ENCODE results near the gene FBP1.

FBP1 gene

DNA sequence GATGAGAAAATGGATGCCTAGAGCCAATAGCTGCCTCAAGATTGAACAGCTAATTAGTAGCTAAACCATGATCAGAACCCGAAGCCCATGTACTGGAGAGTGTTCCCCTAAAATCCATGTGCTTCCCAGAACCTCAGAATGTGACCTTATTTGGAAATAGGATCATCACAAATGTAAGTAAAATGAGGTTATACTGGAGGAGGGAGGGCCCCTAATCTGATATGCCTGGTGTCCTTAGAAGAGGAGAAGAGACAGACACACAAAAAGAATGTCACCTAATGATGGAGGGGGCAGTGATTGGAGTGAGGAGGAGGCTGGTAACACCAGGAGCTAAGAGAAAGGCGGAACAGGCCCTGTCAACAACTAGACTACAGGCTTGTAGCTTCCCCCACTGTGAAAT, 41.3 kb upstream of the FBP1 start:
- H2BK12ac ChIP-seq (ENCODE audit: low read length), result no peak overlapping the region
- H3K23ac ChIP-seq (ENCODE audit: low read depth, low read length, poor library complexity), result no peak overlapping the region
- DNase-seq (ENCODE audit: low spot score), result no peak
- WGBS, 2 donors (ENCODE audit: extremely low coverage in 2 of 2, insufficient read length in 2 of 2, insufficient replicate concordance in 1 of 2), result no CpG with 5 or more reads among the region's 2 CpGs
- no peak overlapping the region for H2BK15ac ChIP-seq (ENCODE audit: low read length)
- H3K4me3 ChIP-seq (ENCODE audit: low read length in 2 of 2), result no peak overlapping the region
- H3K27ac ChIP-seq (replicated peaks; ENCODE audit: low read length), result no peak overlapping the region
- no peak overlapping the region for H2BK120ac ChIP-seq (ENCODE audit: low read depth, low read length)
- no peak overlapping the region for H4K8ac ChIP-seq (ENCODE audit: low read depth, low read length)
- no peak overlapping the region for H2AK5ac ChIP-seq (ENCODE audit: low read depth, low read length)
- H2BK5ac ChIP-seq (ENCODE audit: low read length), result no peak overlapping the region
- H4K91ac ChIP-seq (ENCODE audit: low read depth, low read length, poor library complexity), result no peak overlapping the region
- H3K79me1 ChIP-seq (ENCODE audit: low read depth, low read length), result no peaks in the 10 kb centered on the region
- no peaks in the 10 kb centered on the region for H3K36me3 ChIP-seq (replicated peaks in 1 of 2; ENCODE audit: control insufficient read depth in 2 of 2, insufficient read depth in 2 of 2, low read length in 2 of 2)
- H3K4me1 ChIP-seq (ENCODE audit: control insufficient read depth in 2 of 2, insufficient read depth in 1 of 2, low read depth in 1 of 2, low read length in 2 of 2), result no peaks in the 10 kb centered on the region
- no peak overlapping the region for H3K4me2 ChIP-seq (ENCODE audit: insufficient read depth, low read length, poor library complexity, severe bottlenecking)
- peak overlapping the region; percentile 11 for H2AFZ ChIP-seq (ENCODE audit: low read length)
- H3K18ac ChIP-seq (ENCODE audit: low read length), result no peak overlapping the region
- H3K9ac ChIP-seq (ENCODE audit: low read depth, low read length, poor library complexity), result no peak overlapping the region
- no peaks in the 10 kb centered on the region for H3K9me3 ChIP-seq (replicated peaks in 1 of 2; ENCODE audit: control insufficient read depth in 2 of 2, insufficient read depth in 1 of 2, low read depth in 1 of 2, low read length in 2 of 2)
- no peak overlapping the region for H3K4ac ChIP-seq (ENCODE audit: low read length)
- H3K14ac ChIP-seq (ENCODE audit: low read length), result no peak overlapping the region
- no peaks in the 10 kb centered on the region for H3K27me3 ChIP-seq (ENCODE audit: control insufficient read depth in 3 of 3, insufficient read depth in 3 of 3, low read depth in 1 of 3, low read length in 3 of 3)

DNA sequence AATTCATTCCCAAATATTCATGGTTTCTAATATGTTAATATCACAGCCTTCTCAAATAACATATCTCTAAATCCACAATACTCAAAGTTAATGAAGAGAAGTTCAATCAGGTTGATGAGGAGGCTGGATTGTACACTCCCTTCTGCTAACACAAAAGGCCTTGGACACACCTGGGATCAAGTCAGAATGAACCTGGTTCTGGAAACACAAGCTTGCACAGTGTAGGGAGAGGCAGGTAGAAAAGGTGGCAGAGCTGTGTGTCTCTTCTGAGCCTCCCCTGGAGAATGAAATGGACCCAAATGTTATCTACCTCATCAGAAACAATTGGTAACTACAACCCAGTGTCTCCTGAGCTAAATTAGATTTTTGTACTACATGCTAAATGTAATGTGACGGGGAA, 40.7 kb upstream of the FBP1 start:
- WGBS, 2 donors (ENCODE audit: extremely low coverage in 2 of 2, insufficient read length in 2 of 2, insufficient replicate concordance in 1 of 2), result no CpG with 5 or more reads among the region's 1 CpG
- Histone ChIP-seq H3K18ac (ENCODE audit: low read length) (no peak overlapping the region), H3K4ac (ENCODE audit: low read length) (no peak overlapping the region), H2AK5ac (ENCODE audit: low read depth, low read length) (no peak overlapping the region), H2BK120ac (ENCODE audit: low read depth, low read length) (no peak overlapping the region), H2BK5ac (ENCODE audit: low read length) (no peak overlapping the region), H3K27me3 (ENCODE audit: control insufficient read depth in 3 of 3, insufficient read depth in 3 of 3, low read depth in 1 of 3, low read length in 3 of 3) (no peaks in the 10 kb centered on the region), H3K36me3 (replicated peaks in 1 of 2; ENCODE audit: control insufficient read depth in 2 of 2, insufficient read depth in 2 of 2, low read length in 2 of 2) (no peaks in the 10 kb centered on the region), H2BK15ac (ENCODE audit: low read length) (no peak overlapping the region), H2AFZ (ENCODE audit: low read length) (no peak overlapping the region), H3K27ac (replicated peaks; ENCODE audit: low read length) (no peak overlapping the region), H3K14ac (ENCODE audit: low read length) (no peak overlapping the region), H3K23ac (ENCODE audit: low read depth, low read length, poor library complexity) (no peak overlapping the region), H3K4me1 (ENCODE audit: control insufficient read depth in 2 of 2, insufficient read depth in 1 of 2, low read depth in 1 of 2, low read length in 2 of 2) (no peaks in the 10 kb centered on the region), H3K9ac (ENCODE audit: low read depth, low read length, poor library complexity) (no peak overlapping the region), H3K4me2 (ENCODE audit: insufficient read depth, low read length, poor library complexity, severe bottlenecking) (no peak overlapping the region), H3K79me1 (ENCODE audit: low read depth, low read length) (no peaks in the 10 kb centered on the region), H3K4me3 (ENCODE audit: low read length in 2 of 2) (no peak overlapping the region), H2BK12ac (ENCODE audit: low read length) (no peak overlapping the region), H4K91ac (ENCODE audit: low read depth, low read length, poor library complexity) (no peak overlapping the region), H4K8ac (ENCODE audit: low read depth, low read length) (no peak overlapping the region), H3K9me3 (replicated peaks in 1 of 2; ENCODE audit: control insufficient read depth in 2 of 2, insufficient read depth in 1 of 2, low read depth in 1 of 2, low read length in 2 of 2) (no peaks in the 10 kb centered on the region)
- no peak for DNase-seq (ENCODE audit: low spot score)

DNA sequence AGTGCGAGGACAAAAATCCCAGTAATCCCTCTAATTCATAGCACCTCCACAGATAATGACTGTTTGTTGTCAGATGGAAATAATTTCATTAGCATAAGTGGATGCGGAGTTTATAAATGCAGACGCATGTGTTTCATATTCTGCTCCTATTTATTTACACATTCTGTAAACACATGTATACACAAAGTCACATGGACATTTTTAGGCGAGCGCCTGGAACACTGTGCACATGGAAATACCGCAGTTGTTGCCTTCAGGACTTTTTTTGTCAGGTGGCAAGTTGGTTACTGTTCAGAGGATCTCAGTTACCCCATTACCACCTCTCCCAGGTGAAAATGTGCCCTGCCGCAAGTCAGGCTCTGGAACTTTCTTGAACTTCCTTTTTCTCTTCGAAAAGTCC, 40.3 kb upstream of the FBP1 start:
- Histone ChIP-seq H2BK120ac (ENCODE audit: low read depth, low read length) (no peak overlapping the region), H3K14ac (ENCODE audit: low read length) (no peak overlapping the region), H2AK5ac (ENCODE audit: low read depth, low read length) (no peak overlapping the region), H3K27ac (replicated peaks; ENCODE audit: low read length) (no peak overlapping the region), H3K36me3 (replicated peaks in 1 of 2; ENCODE audit: control insufficient read depth in 2 of 2, insufficient read depth in 2 of 2, low read length in 2 of 2) (no peaks in the 10 kb centered on the region), H4K91ac (ENCODE audit: low read depth, low read length, poor library complexity) (no peak overlapping the region), H2BK15ac (ENCODE audit: low read length) (no peak overlapping the region), H3K4me3 (ENCODE audit: low read length in 2 of 2) (no peak overlapping the region), H2BK12ac (ENCODE audit: low read length) (no peak overlapping the region), H3K4me2 (ENCODE audit: insufficient read depth, low read length, poor library complexity, severe bottlenecking) (no peak overlapping the region), H3K4me1 (ENCODE audit: control insufficient read depth in 2 of 2, insufficient read depth in 1 of 2, low read depth in 1 of 2, low read length in 2 of 2) (no peaks in the 10 kb centered on the region), H3K4ac (ENCODE audit: low read length) (no peak overlapping the region), H2BK5ac (ENCODE audit: low read length) (no peak overlapping the region), H3K23ac (ENCODE audit: low read depth, low read length, poor library complexity) (no peak overlapping the region), H3K9me3 (replicated peaks in 1 of 2; ENCODE audit: control insufficient read depth in 2 of 2, insufficient read depth in 1 of 2, low read depth in 1 of 2, low read length in 2 of 2) (no peaks in the 10 kb centered on the region), H2AFZ (ENCODE audit: low read length) (no peak overlapping the region), H3K9ac (ENCODE audit: low read depth, low read length, poor library complexity) (no peak overlapping the region), H4K8ac (ENCODE audit: low read depth, low read length) (no peak overlapping the region), H3K18ac (ENCODE audit: low read length) (no peak overlapping the region), H3K27me3 (ENCODE audit: control insufficient read depth in 3 of 3, insufficient read depth in 3 of 3, low read depth in 1 of 3, low read length in 3 of 3) (no peaks in the 10 kb centered on the region), H3K79me1 (ENCODE audit: low read depth, low read length) (no peaks in the 10 kb centered on the region)
- WGBS, 2 donors (ENCODE audit: extremely low coverage in 2 of 2, insufficient read length in 2 of 2, insufficient replicate concordance in 1 of 2), result no CpG with 5 or more reads among the region's 8 CpGs
- DNase-seq (ENCODE audit: low spot score), result no peak

DNA sequence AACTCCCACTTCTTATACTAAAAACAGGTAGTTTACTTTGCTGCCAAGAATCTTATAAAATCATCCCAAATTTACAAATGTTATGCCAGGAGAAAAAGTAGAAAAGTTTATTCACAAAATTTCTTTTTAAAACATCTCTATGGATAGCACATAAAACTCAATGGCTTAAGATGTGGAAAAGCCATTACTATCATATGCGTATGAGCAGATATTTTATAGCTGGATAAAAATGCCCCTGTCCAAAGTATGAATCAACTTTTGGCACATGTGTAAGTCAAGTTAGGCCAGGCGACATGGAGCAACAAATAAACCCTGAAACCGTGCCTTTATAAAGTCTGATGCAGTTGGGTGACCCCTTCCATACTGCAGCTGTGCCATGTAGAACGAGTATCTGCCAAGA, 38.6 kb upstream of the FBP1 start:
- H3K27ac ChIP-seq (replicated peaks; ENCODE audit: low read length), result no peak overlapping the region

More for the DNA sequence above, 38.6 kb upstream of the FBP1 start:
- Histone ChIP-seq H3K9ac (ENCODE audit: low read depth, low read length, poor library complexity) (no peak overlapping the region), H4K91ac (ENCODE audit: low read depth, low read length, poor library complexity) (no peak overlapping the region), H3K23ac (ENCODE audit: low read depth, low read length, poor library complexity) (no peak overlapping the region), H2BK15ac (ENCODE audit: low read length) (no peak overlapping the region), H3K4ac (ENCODE audit: low read length) (no peak overlapping the region), H2BK5ac (ENCODE audit: low read length) (no peak overlapping the region), H3K4me1 (ENCODE audit: control insufficient read depth in 2 of 2, insufficient read depth in 1 of 2, low read depth in 1 of 2, low read length in 2 of 2) (no peaks in the 10 kb centered on the region), H2BK120ac (ENCODE audit: low read depth, low read length) (no peak overlapping the region), H3K14ac (ENCODE audit: low read length) (no peak overlapping the region), H3K36me3 (replicated peaks in 1 of 2; ENCODE audit: control insufficient read depth in 2 of 2, insufficient read depth in 2 of 2, low read length in 2 of 2) (no peaks in the 10 kb centered on the region), H2AFZ (ENCODE audit: low read length) (no peak overlapping the region), H4K8ac (ENCODE audit: low read depth, low read length) (no peak overlapping the region), H3K18ac (ENCODE audit: low read length) (no peak overlapping the region), H3K4me2 (ENCODE audit: insufficient read depth, low read length, poor library complexity, severe bottlenecking) (no peak overlapping the region), H3K79me1 (ENCODE audit: low read depth, low read length) (no peaks in the 10 kb centered on the region), H2AK5ac (ENCODE audit: low read depth, low read length) (no peak overlapping the region), H3K27me3 (ENCODE audit: control insufficient read depth in 3 of 3, insufficient read depth in 3 of 3, low read depth in 1 of 3, low read length in 3 of 3) (no peaks in the 10 kb centered on the region), H3K4me3 (ENCODE audit: low read length in 2 of 2) (no peak overlapping the region), H3K9me3 (replicated peaks in 1 of 2; ENCODE audit: control insufficient read depth in 2 of 2, insufficient read depth in 1 of 2, low read depth in 1 of 2, low read length in 2 of 2) (no peaks in the 10 kb centered on the region), H2BK12ac (ENCODE audit: low read length) (no peak overlapping the region)
- WGBS, 2 donors (ENCODE audit: extremely low coverage in 2 of 2, insufficient read length in 2 of 2, insufficient replicate concordance in 1 of 2), result no CpG with 5 or more reads among the region's 4 CpGs
- no peak for DNase-seq (ENCODE audit: low spot score)
